Measurements from ENCODE around the gene TEAD4. TPM values are rescaled to one million over a fixed set of nuclear protein-coding genes. Genes with fewer than 3 reads are reported as not detected.
A peak's percentile ranks its signal among the peaks of the same experiment; 100 is the strongest.
"Not testable (repeated sequence)": the region's sequence is repeated elsewhere in the genome, so short reads cannot be mapped to it uniquely, and the experiment has no call there.

The TEAD4 gene
- total RNA-seq, 1 experiment from 2014 or later, result 10.9 TPM

DNA sequence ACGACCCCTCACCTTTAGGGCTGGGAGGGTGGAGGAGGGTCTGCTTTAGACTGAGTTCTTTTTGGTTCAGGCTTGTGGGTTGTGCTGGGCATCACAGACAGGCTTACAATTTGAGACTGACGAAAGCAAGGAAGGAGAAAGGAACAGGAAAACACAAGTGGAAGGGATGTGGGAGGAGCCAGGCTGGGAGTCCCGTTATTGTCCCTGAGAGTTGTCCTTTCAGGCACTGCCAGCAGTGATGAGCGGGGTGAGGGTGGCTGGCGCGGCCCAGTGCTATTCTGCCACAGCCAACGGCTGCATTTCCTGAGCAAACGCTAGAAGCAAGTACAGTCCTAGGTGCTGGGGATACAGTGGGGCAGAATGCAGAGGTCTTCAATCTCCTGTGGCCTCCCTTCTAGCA lies 88.8 kb downstream of the TEAD4 start:
- no peak for DNase-seq (ENCODE audit: low read depth)

DNA sequence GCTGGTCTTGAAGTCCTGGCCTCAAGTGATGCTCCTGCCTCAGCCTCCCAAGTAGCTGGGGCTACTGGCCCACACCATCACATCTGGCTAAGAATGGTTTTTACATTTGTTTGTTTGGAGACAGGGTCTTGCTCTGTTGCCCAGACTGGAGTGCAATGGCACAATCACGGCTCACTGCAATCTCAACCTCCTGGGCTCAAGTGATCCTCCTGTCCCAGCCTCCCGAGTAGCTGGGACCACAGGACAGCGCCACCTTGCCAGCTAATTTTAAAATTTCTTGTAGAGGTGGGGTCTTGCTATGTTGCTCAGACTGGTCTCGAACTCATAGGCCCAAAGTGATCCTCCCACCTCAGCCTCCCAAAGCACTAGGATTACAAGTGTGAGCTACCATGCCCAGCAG lies 89.3 kb downstream of the TEAD4 start:
- no peak for DNase-seq (ENCODE audit: low read depth)

DNA sequence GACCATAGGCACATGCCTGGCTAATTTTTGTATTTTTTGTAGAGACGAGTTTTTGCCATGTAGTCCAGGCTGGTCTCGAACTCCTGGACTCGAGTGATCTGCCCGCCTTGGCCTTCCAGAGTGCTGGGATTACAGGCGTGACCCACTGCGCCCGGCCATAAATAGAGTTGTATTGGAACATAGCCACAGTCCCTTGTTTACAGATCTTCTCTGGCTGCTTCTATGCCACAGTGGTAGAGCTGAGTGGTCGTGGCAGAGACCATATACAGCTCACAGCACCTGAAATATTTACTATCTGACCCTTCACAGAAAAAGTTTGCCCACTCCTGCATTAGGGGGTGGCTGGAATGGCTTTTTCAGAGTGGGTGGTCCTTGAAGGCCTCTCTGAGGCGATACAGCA lies 90.0 kb downstream of the TEAD4 start:
- DNase-seq (ENCODE audit: low read depth), result no peak

DNA sequence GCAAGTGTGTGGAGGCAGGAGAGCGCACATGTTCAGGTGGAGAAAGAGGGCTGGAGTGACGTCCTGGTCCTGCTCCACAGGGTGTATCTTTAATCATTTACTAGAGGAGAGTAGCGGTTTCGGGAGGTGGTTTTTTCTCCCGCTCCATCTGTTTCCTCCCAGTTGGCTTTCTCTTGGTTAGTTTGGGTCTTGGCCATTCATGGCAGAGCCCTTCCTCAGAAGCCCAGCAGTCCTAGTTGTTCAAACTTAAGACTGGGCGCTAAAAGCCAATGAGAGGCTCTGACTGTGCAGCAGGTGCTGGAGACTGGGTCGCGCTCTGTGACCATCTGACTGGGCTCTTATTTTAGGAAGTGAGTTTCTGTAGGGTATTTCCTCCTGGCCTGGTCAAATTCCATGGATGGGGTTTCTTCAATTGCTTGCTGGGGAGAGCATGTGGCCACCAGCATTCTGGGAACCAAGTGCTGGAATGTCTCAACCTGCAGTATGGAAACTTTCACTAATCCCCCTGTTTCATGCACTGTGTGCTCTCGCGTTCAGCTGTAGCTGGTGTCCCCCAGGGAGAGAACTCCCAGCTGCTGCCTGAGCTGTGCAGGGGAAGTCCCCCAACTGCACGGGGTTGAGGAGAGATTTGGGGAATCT lies 90.5 kb downstream of the TEAD4 start:
- no peak for DNase-seq (ENCODE audit: low read depth)

DNA sequence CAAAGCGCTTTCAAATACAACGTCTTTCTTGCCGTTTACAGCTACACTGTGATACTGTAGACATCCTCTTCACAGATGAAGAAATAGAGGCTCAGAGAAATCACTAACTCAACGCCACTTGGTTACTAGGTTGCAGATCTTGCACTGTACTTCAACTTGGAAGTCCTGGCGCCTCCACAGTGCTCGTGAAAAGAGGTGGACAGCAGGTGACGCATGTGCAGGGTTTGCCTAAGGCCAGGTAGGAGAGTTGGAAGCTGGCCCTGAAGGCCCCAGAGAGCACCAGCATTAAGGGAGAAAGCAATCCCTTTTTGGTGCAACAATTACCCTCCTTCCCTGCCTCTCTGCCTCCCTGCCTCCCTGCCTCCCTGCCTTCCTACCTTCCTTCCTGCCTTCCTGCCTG lies 95.2 kb downstream of the TEAD4 start:
- no peak for DNase-seq (ENCODE audit: low read depth)

DNA sequence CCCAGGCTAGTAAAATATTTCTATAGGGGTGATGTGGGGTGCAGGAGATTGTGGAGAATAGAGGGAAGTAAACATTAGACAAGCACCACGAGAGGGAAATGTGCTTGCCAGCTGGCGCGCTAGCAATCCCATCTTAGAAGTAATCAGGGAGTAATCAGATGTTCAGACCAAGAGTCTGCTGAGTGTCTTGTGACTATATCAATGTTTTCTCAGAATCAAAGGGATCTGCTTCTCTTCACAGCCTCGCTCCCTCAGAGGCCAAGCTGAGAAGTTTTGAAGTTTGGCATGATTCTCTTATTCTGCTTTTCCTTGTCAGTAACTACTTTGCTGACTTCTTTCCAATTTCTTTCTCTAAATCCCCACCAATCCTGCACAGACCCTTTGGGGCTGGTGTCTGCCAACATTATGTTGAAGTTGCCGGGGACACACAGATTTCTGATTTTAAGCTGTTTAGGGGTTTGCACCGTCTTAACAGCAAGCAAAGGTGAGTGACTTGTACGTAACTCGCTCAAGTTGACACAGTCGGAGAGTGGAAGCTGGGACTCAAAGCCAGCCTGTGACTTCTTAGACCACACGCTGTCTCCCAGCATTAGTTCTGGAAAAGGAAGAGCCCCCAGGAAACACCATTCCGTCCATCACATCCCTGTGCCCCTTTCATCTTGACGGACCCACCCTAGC lies 96.0 kb downstream of the TEAD4 start:
- DNase-seq (ENCODE audit: low read depth), result no peak

DNA sequence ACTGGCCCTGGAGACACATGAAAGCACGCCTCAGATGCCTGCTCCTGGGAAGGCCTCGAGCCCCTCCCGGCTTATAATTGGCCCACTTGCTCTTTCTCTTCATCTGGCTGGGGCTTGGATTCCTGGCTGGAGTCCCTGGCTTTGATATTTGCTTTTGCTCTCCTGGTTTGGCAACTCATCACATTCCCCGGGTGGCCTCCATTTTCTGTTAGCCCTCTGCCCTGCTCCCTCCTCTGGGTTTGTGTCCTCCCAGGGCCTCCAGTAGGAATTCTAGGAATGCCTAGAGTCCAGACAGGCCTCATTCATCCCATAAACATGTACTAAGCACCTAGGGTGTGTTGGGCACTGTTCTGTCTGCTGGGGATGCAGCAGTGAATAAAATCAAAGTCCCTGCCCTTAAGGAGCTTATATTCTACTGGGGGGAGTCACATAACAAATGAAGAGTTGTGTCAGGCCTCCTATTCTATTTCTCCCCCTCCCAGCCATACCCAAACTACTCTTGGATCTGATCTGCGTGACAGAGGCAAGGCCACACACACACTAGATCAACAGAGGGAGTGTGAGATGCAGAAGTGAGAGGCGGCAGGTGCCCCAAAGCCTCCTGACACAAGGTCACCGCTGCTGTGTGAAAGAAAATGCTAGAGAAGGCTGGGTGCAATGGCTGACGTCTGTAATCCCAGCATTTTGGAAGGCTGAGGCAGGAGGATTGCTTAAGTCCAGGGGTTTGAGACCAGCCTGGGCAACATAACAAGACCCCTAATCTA lies 96.7 kb downstream of the TEAD4 start:
- DNase-seq (ENCODE audit: low read depth), result no peak

DNA sequence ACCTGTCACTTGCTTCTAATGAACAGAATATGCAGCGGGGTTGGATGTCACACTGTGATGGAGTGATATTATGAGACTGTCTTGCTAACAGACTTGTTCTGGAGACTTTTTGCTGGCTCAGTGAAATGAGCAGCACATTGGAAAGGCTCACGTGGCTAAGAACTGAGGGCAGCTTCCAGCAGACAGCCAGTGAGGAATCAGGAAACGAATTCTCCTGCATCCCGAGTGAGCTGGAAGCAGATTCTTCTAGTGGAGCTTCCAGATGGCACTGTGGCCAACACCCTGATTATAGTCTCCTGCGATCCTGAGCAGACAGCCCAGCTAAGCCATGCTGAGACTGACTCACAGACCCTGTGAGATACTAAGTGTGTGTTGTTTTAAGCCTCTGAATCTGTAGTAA lies 101.9 kb downstream of the TEAD4 start:
- peak; percentile 41 for DNase-seq (ENCODE audit: low read depth)

DNA sequence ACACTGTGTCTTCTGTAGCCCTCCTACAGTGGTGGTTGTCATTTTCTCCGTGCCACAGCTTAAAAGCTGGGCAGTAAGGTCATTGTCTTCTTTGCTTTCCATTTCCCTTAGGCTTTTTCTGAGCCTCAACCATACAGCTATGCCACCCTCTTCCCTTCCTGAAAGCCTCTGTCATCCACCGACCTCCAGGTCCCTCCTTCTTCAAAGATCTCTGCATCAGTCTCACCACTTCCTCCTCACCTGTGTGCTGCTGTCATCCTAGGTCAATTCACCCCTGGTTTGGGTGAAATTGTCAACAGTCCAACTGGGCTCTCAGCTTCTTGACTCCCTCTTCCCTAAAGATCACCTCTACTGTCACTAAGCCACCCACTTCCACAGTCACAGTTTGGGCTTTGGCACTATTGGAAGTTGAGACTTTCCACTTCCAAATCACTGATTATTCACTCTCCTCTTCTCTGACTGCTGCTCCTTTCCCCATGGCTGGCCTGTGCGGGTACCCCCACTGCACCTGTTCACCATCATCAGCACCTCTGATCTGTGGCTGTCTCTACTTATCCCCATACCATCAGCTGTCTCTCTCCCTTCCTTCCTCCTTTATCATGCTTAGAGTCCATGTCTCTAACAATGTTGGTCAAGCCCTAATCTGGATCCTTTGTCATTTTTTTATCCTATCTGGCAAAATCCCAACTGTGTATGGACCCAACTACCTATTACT lies 102.5 kb downstream of the TEAD4 start:
- DNase-seq (ENCODE audit: low read depth), result no peak

DNA sequence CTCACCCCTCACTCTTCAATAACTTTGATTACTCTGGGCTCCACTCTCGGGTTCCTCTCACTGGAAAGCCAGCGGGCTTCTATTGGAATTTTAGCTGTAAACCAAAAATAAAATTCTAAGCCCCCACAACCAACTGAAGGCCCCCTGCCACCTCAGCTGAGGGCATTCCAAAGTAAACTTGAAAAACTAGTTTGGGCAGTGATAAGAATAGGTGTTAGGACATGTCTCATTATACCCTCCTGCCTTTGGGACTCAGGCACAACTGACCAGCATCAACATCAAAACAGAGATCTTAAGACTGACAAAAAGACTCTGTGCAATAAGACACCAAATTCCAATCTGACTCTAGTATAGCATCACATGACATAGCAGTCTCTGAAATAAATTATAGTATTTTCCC lies 106.1 kb downstream of the TEAD4 start:
- DNase-seq (ENCODE audit: low read depth), result no peak

DNA sequence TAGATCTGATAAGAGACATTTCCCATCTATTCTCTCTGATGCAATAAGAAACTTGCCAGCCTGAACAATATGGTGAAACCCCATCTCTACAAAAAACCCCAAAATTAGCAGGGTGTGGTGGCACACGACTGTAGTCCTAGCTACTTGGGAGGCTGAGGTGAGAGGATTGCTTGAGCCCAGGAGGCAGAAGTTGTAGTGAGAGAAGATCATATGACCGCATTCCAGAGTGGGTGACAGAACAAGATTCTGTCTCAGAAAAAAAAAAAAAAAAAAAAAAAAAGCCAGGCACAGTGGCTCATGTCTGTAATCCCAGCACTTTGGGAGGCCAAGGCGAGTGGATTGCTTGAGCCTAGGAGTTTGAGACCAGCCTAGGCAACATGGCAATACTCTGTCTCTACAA lies 106.6 kb downstream of the TEAD4 start:
- not testable (repeated sequence) for DNase-seq (ENCODE audit: low read depth)

DNA sequence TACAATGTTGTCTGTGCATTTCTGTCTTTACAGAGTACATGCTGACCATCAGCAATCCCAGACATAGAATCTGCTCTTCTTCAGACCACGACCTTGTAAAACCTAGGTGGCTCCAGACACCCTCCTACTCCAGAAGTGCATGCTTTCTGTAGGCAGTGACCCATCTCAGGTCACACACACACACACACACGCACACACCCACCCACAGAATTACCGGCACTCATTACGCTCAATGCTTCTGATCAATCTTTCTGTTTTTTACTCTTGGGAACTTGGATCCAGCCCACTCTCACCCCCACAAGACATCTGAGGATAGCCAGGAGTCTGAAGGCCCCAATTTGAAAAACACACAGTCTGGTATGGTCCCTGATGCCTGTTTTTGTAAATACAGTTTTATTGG lies 110.5 kb downstream of the TEAD4 start:
- no peak for DNase-seq (ENCODE audit: low read depth)

DNA sequence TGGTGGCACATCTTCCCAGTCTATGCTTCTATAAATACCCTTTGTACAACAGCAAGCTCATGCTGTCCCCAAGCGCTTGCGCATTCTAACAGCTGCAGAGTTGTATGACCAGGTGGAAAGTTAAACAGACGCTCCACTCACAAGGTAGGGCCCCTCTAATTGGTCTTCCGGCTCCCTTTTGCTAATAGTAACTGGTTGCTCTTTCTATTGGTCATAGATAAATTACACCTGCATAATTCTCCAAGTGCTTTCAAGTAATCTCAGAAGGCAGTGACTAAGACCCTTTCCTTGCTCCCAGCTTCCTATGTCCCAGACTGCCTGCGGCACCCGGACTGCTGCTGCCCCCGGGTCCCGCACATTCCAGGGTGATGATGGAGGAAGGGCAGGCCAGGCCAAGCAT lies 111.9 kb downstream of the TEAD4 start:
- DNase-seq (ENCODE audit: low read depth), result no peak

DNA sequence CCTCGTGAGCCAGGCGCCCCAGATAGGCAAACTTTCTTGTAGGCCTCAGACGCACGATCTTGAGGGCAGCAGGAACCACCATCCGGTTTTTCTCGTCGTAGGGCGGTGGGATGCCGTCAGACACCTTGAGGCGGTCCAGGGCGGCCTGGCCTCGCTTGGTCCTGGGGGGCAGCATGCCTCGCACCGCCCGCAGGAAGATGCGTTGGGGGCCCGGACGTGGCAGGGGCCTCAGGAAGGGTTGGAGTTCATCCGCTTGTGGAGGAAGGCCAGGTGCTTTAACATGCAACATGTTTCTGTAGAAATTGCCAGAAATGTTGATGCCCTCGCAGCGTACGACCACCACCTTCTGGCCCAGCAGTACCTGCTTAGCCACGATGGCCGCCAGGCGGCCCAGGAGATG lies 112.5 kb downstream of the TEAD4 start:
- no peak for DNase-seq (ENCODE audit: low read depth)

DNA sequence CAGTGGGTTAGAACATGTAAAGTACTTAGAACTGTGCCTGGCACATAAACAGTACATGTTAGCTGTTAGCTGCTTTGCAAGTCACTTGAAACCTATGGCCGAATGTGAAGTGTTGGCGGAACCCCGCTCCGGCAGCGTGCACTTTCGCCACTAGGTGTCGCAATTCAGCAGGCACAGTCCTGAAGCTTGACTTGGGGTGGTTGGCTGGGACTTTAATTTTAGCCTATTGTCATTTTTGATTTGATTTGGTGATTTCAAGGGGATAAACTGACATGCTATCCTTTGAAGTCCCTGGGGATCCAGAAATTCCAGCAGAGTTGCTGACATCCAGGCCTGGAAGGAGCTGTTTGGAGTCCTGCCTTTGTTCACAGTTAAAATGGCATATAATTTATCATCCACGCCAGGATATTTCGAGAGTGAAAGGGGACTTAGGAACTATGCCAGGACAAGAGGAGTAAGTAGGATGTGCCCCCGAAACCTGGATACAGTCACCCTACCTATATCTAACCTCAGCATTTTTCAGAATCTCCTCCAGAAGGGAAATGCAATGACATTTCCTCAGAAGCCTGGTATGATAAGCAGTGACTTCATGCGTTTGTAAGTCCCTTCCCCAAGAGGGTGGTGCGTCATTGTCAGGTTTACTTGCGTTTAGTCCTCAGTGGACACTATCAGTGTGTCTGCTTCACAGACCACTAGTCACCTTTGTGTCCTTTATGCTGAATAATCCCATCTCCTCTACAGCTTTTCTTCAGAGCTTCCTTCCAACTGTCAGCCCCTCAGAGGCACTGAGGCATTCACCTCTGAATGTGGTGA lies 114.4 kb downstream of the TEAD4 start:
- DNase-seq (ENCODE audit: low read depth), result peak; percentile 77

DNA sequence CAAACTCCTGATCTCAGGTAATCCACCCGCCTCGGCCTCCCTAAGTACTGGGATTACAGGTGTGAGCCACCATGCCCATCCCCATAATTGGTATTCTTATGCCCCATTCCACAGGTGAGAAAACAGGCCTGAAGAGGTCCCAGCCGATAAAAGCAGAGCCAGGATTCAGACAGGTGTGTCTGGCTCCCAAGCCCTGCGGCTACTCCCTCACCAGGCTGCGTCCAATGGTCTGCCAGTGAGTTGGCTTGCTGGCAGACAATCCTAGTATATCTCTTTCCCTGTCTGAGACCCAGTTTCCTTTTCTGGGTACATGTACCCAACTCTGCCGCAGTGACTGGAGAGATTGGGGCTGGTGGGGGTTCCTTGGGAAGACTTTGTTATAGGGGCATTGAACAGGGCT lies 116.1 kb downstream of the TEAD4 start:
- DNase-seq (ENCODE audit: low read depth), result no peak

DNA sequence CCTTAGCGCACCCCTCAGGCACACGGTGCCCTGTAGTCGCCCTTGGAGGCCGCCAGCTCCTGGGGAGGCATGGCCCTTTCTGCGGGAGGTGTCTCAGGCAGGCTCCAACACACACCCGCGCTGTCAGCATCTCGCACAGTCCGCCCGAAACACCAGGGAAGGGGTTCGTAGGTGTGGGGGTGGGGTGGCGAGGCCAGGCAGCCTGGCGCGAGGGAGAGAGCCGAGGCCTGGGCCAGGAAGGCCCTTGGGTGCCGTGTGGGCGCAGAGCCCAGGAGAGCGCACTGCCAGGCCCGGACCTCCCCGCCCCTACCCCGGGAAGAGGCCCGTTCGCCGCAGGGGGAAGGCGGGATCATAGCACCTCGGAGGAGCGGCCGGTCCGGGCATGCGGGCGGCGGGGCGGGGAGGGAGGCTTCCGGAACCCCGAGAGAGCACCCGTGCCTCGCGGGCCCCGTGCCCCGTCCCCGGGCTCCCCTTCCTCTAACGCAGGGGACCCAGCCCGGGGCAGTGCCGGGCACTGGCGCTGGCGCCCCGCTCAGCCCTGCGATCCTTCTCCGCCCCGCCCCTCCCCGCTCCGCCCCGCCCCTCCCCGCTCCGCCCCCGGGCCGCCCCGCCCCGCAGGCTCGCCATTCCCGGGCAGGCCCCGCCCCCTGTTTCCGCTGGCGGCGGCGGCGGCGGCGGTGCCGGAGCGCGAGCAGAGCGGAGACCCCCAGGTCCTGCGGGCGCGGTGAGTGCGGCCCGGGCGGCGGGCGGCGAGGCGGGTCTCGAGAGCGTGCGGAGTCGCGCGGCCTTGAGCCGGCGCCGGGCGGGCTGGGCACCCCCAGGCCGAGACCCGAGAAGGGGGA lies 117.8 kb downstream of the TEAD4 start, which contains the start of gene TSPAN9:
TSS of gene TSPAN9 (plus strand) at position 650 of the 842 bp plus-strand sequence. CDS start 123,815 bp downstream, outside the sequence.
- peak; percentile 85 for DNase-seq (ENCODE audit: low read depth)

DNA sequence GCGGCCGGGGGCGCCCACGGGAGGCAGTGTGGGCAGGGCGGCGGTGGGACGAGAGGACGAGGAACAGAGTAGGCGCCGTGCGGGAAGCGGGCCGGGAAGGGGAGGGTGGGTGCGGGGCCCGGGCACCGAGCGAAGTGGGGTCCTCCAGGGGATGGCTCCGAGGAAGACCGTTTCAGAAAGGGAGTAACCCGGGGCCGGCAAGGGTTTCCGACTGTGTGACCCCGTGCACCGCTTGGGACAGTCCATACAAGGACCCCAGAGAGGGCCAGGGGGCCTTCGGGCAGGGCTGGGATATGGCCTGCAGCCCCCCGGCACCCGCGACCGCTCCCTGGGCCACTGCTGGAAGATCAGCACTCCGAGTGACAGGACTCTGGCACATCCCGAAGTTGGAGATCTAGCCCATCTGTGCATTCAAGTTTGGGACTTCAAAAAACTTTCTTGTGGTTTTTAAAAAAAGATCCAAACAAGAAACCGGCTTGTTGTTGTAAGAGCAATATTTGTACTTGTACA lies 118.4 kb downstream of the TEAD4 start:
- DNase-seq (ENCODE audit: low read depth), result peak; percentile 34

DNA sequence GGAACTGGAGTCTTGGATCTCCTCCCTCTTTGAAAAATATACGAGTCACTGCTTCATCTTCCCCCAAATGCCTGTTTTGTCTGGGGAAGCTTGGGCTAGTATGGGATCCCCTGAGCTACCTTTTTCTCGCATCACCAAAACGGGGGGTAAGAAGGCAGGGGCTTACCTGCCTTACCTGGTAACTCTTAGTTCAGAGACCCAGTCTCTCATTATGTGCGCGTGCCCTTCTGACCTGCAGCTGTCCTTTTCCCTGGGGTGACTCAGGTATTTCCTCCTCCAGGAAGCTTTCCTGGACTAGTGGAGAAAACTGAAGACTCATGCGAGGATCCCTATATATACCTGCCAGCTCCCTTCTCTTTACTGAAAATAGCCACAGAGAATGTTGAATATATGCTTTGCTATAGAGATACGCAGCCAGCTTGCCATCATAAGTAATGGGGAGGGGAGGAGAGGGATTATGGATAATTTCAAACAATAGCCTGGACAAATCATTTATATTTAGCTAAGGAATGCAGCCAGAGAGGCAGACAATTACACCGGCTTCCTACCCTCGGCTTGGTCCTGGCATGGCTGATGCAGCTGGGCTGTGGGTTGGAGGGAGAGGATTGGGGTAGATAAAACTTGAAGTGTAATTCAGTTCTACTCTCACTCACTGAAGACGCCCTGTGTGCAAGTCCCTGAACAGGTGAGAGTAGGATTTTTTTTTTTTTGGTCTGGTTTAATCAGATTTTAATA lies 119.1 kb downstream of the TEAD4 start:
- no peak for DNase-seq (ENCODE audit: low read depth)

DNA sequence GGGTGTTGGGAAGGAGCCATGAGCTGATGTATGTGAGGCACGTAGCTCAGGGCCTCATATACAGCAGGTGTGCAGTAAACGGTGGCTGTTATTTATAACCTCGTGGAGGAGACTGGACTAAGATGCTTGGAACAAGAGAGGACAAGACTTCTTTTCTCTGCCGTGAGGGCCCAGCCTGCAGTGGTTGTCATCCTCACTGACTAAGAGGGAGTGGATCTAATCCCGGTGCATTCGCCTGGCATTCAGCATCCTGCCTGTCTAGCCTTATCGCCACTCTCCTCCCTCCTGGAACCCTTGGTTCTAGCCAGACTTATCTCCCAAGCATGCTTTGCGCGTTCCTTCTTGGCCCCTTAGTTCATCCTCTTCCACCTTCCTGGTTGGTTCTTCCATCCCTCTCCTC lies 121.9 kb downstream of the TEAD4 start:
- no peak for DNase-seq (ENCODE audit: low read depth)

Data from RPMI7951 (cell line).